Spleen (tissue), 11 donors: Measurements from ENCODE around the gene ARMC3. TPM values are rescaled to one million over a fixed set of nuclear protein-coding genes. Genes with fewer than 3 reads are reported as not detected.

Experiments used
- DNase-seq: peaks from one replicate; pipeline ENCODE4 v3.0.0-alpha.2; 2020
- H3K27ac ChIP-seq, 8 donors: fragments of 200-600 bp; sonication (generic) in 7 of 8; 1 replicate in 4 of 8; 2 replicates in 4 of 8; pipeline versions ENCODE4 v1.5.0 to v1.8.0; 2016 to 2021; ENCODE audit warnings: inconsistent platforms in 4 of 8, mild to moderate bottlenecking in 4 of 8, moderate library complexity in 1 of 8
- H3K27me3 ChIP-seq, 7 donors: fragments of 200-600 bp; sonication (generic) in 6 of 7; replicated peaks in 1 of 7; 1 replicate in 4 of 7; 2 replicates in 3 of 7; pipeline versions ENCODE4 v1.5.0 to v1.8.0; 2016 to 2021; ENCODE audit warnings: inconsistent platforms in 3 of 7, mild to moderate bottlenecking in 1 of 7
- H3K36me3 ChIP-seq, 6 donors: fragments of 200-600 bp; sonication (generic) in 5 of 6; 1 replicate in 4 of 6; 2 replicates in 2 of 6; pipeline versions ENCODE4 v1.5.0 to v1.8.0; 2016 to 2021; ENCODE audit warnings: inconsistent platforms in 2 of 6
- H3K4me1 ChIP-seq, 6 donors: fragments of 200-600 bp; sonication (generic) in 5 of 6; 1 replicate in 3 of 6; 2 replicates in 3 of 6; pipeline versions ENCODE4 v1.5.0 to v1.8.0; 2016 to 2021; ENCODE audit warnings: inconsistent platforms in 3 of 6
- H3K4me3 ChIP-seq, 8 donors: fragments of 200-600 bp; sonication (generic) in 7 of 8; 1 replicate in 4 of 8; 2 replicates in 4 of 8; pipeline versions ENCODE4 v1.5.0 to v1.8.0; 2016 to 2021; ENCODE audit warnings: inconsistent platforms in 4 of 8, mild to moderate bottlenecking in 4 of 8, moderate library complexity in 2 of 8
- H3K9me3 ChIP-seq, 8 donors: fragments of 200-600 bp; sonication (generic) in 7 of 8; 1 replicate in 4 of 8; 2 replicates in 4 of 8; pipeline versions ENCODE4 v1.5.0 to v1.8.0; 2016 to 2021; ENCODE audit warnings: inconsistent platforms in 4 of 8
- POLR2A ChIP-seq, 3 donors: fragments of 450-650 bp; IDR thresholded peaks; one replicate each; pipeline ENCODE4 v1.5.1; 2017; ENCODE audit warnings: antibody characterized with exemption in 3 of 3, mild to moderate bottlenecking in 1 of 3
- POLR2AphosphoS5 ChIP-seq, 3 donors: sonication (generic); formaldehyde crosslinking; IDR thresholded peaks; one replicate each; pipeline ENCODE4 v1.5.1; 2017; ENCODE audit warnings: antibody characterized with exemption in 3 of 3
- WGBS, 5 donors: extraction: QIAGEN DNeasy Blood & Tissue Kit in 3 of 5; methylation state at CpG; one replicate each; pipeline versions ENCODE4 v1.1.5 to v1.1.7; 2013 to 2018; 5-methylcytosine and 5-hydroxymethylcytosine counted together
- intact Hi-C: fragments of 100-400 bp; cut with DNase I; formaldehyde crosslinking; loops from one replicate; pipeline ENCODE4 v1.15.0; 2023; ENCODE audit warnings: low total_unique reads
- polyA plus RNA-seq, 3 donors: library from polyadenylated mRNA; stranded (reverse); fragments of 200-250 nt; gene quantifications; one replicate each; pipeline ENCODE4 v1.2.1, GENCODE V29; 2013
- total RNA-seq, 7 donors: library from RNA; depleted of rRNA in 3 of 7; stranded (reverse); fragments of >200 nt in 3 of 7; fragmentation: NEBNext Ultra II Directional in 4 of 7; extraction: Animal tissue kit (Norgen Biotek cat#: 25700) in 4 of 7; gene quantifications; one replicate each; pipeline versions ENCODE4 v1.1.0 to v1.2.1, GENCODE V29; 2016 to 2021
- TF ChIP-seq, protein P1 (sequence below), 11 experiments: fragments of 200-600 bp in 7 of 11; fragments of 450-650 bp in 4 of 11; sonication (generic) in 4 of 11; IDR thresholded peaks in 8 of 11; conservative IDR thresholded peaks in 3 of 11; 1 replicate in 7 of 11; 2 replicates in 4 of 11; pipeline versions ENCODE4 v1.4.0 to v1.8.0; 2016 to 2021; ENCODE audit warnings: antibody characterized with exemption in 11 of 11, inconsistent platforms in 4 of 11, mild to moderate bottlenecking in 1 of 11
- donor health status: healthy with polysubstance abuse.
- donor health status: DM: no; HTN: no; CAD: no; lungs with moderate emphysema.
- donor health status: DM: no; HTN: no; CAD: no.
- donor health status: Bipolar disorder and iron deficiency.
- donor health status: healthy.
- donor health status: DM: no; HTN: no; CAD: no.
- donor health status: DM: yes; HTN: yes; CAD: no.

Gene ARMC3
- total and polyA plus RNA-seq, 10 donors, result 0.66 to 0.85 TPM; not detected in 8

- Histone ChIP-seq H3K4me3 (no peak overlapping the region), H3K27ac (no peak overlapping the region), H3K4me1 (no peaks in the 10 kb centered on the region), H3K36me3 (no peaks in the 10 kb centered on the region), H3K27me3 (no peaks in the 10 kb centered on the region), H3K9me3 (peaks cover 0 to 38% (median 11%) of the 10 kb centered on the region in 8 donors)
- WGBS, 5 donors, result 77 to 82% (median 78%) methylated on average over 3 of the region's 3 CpGs
- intact Hi-C loops, result no loop called here
- DNase-seq, result no peak
- TF ChIP-seq POLR2A (IDR thresholded peaks at IDR 0.05), result no peak
- TF ChIP-seq, protein P1, sequence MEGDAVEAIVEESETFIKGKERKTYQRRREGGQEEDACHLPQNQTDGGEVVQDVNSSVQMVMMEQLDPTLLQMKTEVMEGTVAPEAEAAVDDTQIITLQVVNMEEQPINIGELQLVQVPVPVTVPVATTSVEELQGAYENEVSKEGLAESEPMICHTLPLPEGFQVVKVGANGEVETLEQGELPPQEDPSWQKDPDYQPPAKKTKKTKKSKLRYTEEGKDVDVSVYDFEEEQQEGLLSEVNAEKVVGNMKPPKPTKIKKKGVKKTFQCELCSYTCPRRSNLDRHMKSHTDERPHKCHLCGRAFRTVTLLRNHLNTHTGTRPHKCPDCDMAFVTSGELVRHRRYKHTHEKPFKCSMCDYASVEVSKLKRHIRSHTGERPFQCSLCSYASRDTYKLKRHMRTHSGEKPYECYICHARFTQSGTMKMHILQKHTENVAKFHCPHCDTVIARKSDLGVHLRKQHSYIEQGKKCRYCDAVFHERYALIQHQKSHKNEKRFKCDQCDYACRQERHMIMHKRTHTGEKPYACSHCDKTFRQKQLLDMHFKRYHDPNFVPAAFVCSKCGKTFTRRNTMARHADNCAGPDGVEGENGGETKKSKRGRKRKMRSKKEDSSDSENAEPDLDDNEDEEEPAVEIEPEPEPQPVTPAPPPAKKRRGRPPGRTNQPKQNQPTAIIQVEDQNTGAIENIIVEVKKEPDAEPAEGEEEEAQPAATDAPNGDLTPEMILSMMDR (IDR thresholded peaks at IDR 0.05 in 8 of 11, conservative IDR thresholded peaks at IDR 0.05 in 3 of 11), result no peak
These were observed 27.1 kb downstream of the ARMC3 start for GRCh38 chr10:22954970-22955369.

DNA sequence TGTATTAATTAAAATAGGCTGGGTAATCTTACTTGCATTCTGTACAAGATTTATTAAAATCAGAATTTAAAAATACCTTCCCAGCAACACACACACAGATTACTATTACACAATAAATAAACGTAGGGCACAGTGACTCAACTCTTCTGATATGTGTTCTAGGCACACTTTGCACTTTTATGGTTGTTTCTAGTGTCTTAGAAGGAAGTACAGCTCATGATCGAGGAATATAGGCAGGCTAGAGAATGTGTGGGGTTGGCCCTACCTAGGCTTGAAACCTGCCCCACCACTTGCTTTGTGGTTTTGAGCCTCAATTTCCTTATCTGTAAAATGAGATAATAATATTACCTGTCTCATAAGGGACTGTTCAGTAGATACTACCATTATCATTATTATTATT is 30.5 kb downstream of the ARMC3 start:
- no peak overlapping the region for H3K4me3 ChIP-seq
- no peaks in the 10 kb centered on the region for H3K4me1 ChIP-seq
- peaks cover 0 to 6% (median 0%) of the 10 kb centered on the region in 8 donors for H3K9me3 ChIP-seq
- DNase-seq, result no peak
- intact Hi-C loops, result no loop called here
- H3K27me3 ChIP-seq, result no peaks in the 10 kb centered on the region
- H3K36me3 ChIP-seq, result no peaks in the 10 kb centered on the region
- TF ChIP-seq POLR2AphosphoS5 (IDR thresholded peaks at IDR 0.05) (no peak), POLR2A (IDR thresholded peaks at IDR 0.05) (no peak)
- TF ChIP-seq, protein P1 (IDR thresholded peaks at IDR 0.05 in 8 of 11, conservative IDR thresholded peaks at IDR 0.05 in 3 of 11), result no peak
- H3K27ac ChIP-seq, result no peak overlapping the region
- WGBS, 5 donors, result 61 to 84% (median 71%) methylated on average over 2 of the region's 2 CpGs

DNA sequence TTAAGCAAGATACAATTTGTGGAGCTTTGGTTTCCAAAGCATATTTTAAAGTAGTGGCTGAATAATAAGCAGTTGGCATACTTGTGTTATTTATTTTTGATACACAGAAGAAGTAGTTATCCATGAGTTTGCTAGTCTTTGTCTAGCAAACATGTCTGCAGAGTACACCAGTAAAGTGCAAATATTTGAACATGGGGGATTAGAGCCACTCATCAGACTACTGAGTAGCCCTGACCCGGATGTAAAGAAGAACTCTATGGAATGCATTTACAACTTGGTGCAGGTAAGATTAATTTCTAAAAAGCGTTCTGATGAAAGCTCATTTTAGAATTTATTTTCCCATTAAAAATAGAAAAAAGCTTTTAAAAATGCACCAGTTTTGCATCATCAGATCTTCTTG is 31.4 kb downstream of the ARMC3 start:
- TF ChIP-seq POLR2A (IDR thresholded peaks at IDR 0.05) (no peak), POLR2AphosphoS5 (IDR thresholded peaks at IDR 0.05) (no peak)
- TF ChIP-seq, protein P1 (IDR thresholded peaks at IDR 0.05 in 8 of 11, conservative IDR thresholded peaks at IDR 0.05 in 3 of 11), result no peak
- Histone ChIP-seq H3K4me3 (no peak overlapping the region), H3K4me1 (no peaks in the 10 kb centered on the region), H3K36me3 (no peaks in the 10 kb centered on the region), H3K9me3 (no peaks in the 10 kb centered on the region), H3K27me3 (no peaks in the 10 kb centered on the region), H3K27ac (no peak overlapping the region)
- intact Hi-C loops, result no loop called here
- DNase-seq, result no peak
- 88 to 94% (median 92%) methylated on average over 2 of the region's 2 CpGs for WGBS, 5 donors

DNA sequence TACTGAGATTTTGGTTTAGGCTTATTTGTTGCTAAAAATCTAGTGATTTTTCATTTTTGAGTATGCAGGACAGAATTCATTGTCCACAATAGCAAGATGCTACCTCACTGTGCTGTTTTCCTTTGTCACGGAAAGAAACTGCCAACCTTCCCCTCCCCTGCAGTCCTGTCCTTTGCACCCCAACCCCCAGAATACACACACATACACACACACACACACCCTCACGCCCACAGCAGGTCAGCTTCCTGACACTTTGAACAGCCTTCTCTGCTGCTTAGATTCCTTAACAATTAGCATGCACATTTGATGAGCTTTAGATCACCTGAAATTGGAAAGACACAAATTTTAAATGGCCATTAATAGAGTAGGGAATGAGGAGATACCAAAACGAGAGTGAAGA is 32.1 kb downstream of the ARMC3 start:
- DNase-seq, result no peak
- Histone ChIP-seq H3K27me3 (no peaks in the 10 kb centered on the region), H3K27ac (no peak overlapping the region), H3K36me3 (no peaks in the 10 kb centered on the region), H3K4me3 (no peak overlapping the region), H3K4me1 (no peaks in the 10 kb centered on the region), H3K9me3 (no peaks in the 10 kb centered on the region)
- no peak for TF ChIP-seq POLR2A (IDR thresholded peaks at IDR 0.05)
- TF ChIP-seq, protein P1 (IDR thresholded peaks at IDR 0.05 in 8 of 11, conservative IDR thresholded peaks at IDR 0.05 in 3 of 11), result no peak
- intact Hi-C loops, result no loop called here
- 68 to 79% (median 75%) methylated on average over 3 of the region's 3 CpGs for WGBS, 5 donors
